NCI-H2029 (cell line): Measurements from ENCODE around the gene PTP4A1.
"Not testable (repeated sequence)": the region's sequence is repeated elsewhere in the genome, so short reads cannot be mapped to it uniquely, and the experiment has no call there.

Source experiments
- DNase-seq: peaks from one replicate; lab custom pipeline; 2025; lab: John Stamatoyannopoulos, UW

The PTP4A1 gene

GRCh38 chr6:63572044-63572746, at the start of gene PTP4A1, which contains the start of gene LOC128125822:
Gene PTP4A1, plus strand, starts transcription at chr6:63572480. Its CDS starts 4,401 bp downstream, at chr6:63576881.
Gene LOC128125822, plus strand, starts transcription at chr6:63572480.
- peak; percentile 94 for DNase-seq

DNA sequence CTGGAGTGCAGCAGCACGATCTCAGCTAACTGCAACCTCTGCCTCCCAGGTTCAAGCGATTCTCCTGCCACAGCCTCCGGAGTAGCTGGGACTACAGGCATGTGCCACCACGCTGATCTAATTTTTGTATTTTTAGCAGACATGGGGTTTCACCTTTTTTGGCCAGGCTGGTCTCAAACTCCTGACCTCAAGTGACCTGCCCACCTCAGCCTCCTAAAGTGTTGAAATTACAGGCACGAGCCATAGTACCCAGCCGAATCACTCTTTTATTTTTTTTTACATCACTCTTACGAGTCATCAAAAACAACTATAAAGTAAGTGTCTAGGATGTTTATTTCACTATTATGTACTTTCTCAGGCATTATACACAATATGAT, 49.4 kb upstream of the PTP4A1 start:
- not testable (repeated sequence) for DNase-seq

- DNase-seq: no peak
Measured at GRCh38 chr6:63523630-63524029, 48.6 kb upstream of the PTP4A1 start.

DNA sequence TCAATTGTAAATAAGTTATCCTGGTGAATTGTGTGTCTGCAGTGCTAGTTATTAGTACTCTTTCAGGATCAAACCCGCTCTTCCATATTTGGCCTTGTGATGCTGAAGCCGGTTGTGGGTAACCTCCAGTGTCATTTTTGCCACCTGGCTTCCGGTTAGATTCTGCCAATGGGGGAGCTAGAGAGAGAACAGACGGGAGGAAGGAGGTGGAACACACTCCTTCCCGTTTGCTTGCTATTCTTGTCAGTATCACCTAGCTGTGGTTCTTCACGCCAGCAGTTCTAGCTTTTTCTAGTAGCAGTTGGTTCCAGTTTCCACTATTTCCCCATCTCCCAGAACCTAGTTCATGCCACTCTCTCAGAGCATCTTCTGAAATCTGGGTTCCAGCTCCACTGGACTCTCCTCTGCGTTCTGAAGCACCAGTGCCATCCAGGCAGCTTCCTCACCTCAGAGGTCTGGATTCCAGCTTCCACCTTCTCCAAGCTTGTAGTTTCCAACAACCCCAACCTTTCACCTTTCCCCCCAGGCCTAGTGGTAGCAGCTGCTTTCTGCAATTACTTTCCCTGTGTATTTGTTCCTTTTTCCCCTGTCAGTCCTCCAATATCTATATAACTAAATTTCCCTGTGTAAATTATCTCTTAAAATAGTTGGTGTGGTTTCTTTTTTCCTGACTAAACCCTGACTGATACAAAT, 46.9 kb upstream of the PTP4A1 start:
- no peak for DNase-seq

DNA sequence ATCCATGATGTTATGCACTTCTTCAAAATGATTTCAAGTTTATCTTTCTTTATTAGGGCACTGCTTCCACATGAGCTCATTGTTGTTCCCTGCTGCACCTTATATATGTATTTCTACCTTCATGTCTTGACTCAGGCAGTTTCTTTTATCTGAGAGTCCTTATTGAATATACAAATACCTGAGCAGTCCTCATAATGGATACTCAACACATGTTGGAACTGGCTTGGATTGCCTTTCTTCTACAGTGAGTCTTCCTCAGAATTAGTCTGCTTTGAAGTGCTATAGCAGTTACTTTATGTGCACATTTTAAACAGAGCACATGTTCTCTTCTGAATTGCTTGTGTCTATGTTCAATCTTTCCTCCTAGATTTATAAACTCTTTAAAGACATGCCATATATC, 45.3 kb upstream of the PTP4A1 start:
- no peak for DNase-seq

GRCh38 chr6:63527658-63528514, 44.4 kb upstream of the PTP4A1 start:
- DNase-seq: no peak

DNA sequence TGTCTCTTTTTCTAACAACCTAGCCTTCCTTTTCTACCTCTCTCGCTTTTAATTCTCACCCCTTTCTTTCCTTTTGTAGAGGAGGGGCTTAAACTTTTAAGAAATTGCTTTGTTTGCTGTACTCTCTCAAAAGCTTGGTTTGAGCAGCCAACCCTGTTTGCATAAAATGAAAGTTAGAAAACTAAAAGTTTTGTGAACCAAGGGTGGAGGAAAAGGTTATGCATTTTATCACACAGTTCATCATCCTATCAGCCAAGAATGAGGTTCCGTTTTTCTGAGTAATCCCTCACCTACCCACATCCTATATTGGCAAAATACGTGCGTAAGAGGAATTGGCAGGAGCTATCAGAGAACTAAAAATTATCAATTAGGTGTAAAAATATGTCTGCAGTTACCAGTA, 42.8 kb upstream of the PTP4A1 start:
- DNase-seq: no peak

- DNase-seq: no peak
Measured at GRCh38 chr6:63530182-63530581, 42.1 kb upstream of the PTP4A1 start.

GRCh38 chr6:63530991-63531390, 41.3 kb upstream of the PTP4A1 start:
- DNase-seq: no peak

GRCh38 chr6:63533026-63533425, 39.3 kb upstream of the PTP4A1 start:
- no peak for DNase-seq

- no peak for DNase-seq
Measured at GRCh38 chr6:63533952-63534351, 38.3 kb upstream of the PTP4A1 start.

GRCh38 chr6:63537201-63537958, 34.9 kb upstream of the PTP4A1 start:
- DNase-seq: no peak

GRCh38 chr6:63537959-63538300, 34.4 kb upstream of the PTP4A1 start:
- no peak for DNase-seq

DNA sequence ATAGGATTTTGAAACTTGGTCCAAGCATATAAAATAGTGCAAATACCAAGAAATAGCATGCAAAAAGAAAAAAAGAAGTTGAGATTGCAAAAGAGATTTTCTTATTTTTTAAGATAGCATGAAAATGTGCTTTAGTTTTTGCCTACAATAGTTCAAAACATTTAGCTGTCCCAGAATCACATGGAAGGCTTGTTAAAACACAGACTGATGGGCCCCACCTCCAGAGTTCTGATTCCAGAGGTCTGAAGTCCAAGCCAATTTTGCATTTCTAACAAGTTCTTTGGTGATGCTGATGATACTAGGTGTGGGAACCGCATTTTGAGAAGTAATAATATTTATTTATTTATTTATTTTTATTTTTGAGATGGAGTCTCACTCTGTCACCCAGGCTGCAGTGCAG, 33.7 kb upstream of the PTP4A1 start:
- DNase-seq: no peak

DNA sequence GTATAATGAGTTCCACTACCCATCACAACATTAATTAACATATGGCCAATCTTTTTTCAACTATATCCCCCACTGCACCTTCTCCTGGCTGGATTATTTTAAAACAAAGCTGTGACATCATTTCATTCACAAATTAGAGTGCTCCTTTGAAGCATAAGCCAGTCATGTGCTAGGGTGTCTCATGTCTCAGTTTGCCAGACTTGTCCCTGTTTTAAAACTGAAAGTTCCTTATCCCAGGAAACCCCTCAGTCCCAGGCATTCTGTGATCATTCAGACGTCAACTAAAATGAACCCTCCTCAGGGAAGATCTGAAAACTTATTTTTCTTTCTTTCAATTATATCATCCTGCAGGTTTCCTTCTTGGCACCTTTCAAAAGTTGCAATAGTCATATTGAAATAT, 29.3 kb upstream of the PTP4A1 start:
- DNase-seq: no peak

DNA sequence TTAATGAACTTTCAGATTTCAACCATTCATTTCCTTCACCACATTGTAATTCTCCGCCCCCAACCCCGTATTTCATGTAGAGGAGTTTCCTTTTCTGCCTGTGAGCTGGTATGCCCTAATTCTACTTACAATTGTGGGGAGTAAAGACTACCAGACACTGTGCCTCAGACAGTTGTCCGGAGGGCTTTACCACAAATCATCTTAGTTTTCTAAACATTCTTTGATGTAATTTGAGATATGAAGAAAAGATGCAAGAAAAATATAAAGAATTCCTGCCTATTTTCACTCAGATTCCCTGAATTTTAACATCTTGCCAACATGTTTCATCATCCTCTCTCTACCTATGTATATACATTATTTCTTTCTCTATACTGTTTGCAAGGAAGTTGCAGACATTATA, 28.3 kb upstream of the PTP4A1 start:
- no peak for DNase-seq

- DNase-seq: no peak
Measured at GRCh38 chr6:63546236-63546635, 26.0 kb upstream of the PTP4A1 start.

- no peak for DNase-seq
Measured at GRCh38 chr6:63546697-63547096, 25.6 kb upstream of the PTP4A1 start.

- no peak for DNase-seq
Measured at GRCh38 chr6:63549076-63549475, 23.2 kb upstream of the PTP4A1 start.

DNA sequence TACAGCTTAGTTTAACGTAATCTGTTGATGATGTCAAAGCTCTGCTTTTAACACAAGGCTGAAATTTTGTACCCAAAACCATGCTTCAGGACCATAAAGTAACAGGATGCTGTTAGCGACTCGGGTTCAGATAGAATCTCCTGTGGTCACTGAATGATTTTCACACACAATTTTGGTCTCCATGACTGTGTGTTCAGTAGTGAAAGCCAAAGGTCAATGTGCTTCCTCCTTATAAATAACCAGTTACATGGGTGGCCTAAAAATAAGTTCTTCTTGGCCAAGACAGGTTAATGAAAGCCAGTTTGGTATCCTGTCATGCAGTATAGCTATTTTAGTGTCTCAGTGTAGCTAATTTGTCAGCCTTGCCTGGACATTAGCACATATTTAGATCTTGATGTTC, 19.1 kb upstream of the PTP4A1 start:
- DNase-seq: no peak

DNA sequence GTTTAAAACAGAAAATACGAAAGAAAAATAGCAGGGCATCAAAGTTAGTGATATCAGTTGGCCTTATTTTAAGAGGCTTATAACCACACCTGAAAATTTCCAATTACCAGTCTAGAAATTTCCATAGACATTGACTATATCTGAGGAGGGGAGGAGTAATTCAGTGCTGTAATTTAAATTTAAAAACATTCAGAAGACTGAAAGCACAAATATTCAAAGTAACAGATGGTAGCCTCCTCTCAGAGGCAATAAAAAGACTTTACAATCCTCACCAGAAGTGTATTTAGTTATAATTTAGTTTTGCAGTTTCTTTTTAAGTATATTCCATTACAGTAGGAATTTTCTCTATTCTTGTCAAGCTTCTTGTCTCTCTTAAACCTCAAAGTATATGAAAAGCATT, 18.4 kb upstream of the PTP4A1 start:
- no peak for DNase-seq

- DNase-seq: no peak
Measured at GRCh38 chr6:63554782-63555181, 17.5 kb upstream of the PTP4A1 start.
